NCI-H1694 (cell line): ENCODE data around the gene RFX3.

Experiments
- DNase-seq: peaks from one replicate; lab custom pipeline; 2025; lab: John Stamatoyannopoulos, UW

Gene RFX3

DNA sequence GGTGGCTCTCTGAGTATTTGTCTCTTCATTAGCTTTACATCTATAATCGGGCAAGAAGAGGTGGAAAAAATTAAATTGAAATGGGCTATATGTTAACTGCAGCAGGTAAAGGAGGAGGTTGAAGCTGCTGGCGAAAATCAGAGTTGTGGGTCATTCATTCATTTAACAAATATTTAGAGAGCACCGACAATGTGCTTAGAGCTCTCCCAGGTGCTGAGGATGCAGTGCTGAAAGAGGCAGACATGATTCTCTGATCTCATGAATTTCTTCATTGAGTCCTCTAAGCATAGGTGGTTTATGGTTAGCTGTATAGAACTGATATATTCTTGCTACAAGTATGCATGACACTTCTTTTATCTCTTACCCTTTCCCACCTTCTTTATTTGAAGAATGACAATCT, 243.4 kb downstream of the RFX3 start:
- no peak for DNase-seq

GRCh38 chr9:3281399-3281798, 244.4 kb downstream of the RFX3 start:
- no peak for DNase-seq

GRCh38 chr9:3277200-3277599, 248.6 kb downstream of the RFX3 start:
- no peak for DNase-seq

DNA sequence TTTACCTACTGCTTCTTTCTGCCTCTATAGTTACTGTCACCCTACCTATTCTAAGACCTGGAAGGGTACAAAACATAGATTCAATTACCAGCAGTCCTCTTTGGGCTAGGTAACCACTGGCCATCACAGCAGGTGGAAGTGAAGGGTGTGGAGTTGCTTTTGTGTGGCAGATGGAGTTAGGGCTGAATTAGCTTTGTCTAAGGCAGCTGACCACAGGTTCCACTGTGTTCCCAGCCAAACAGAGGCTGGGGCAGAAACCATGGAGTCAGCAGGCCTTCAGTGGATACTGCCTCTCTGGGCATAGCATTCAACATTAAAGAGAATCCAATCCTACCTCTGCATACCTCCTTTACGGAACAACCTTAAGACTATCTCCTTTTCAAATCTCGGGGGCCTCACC, 254.2 kb downstream of the RFX3 start:
- DNase-seq: no peak

DNA sequence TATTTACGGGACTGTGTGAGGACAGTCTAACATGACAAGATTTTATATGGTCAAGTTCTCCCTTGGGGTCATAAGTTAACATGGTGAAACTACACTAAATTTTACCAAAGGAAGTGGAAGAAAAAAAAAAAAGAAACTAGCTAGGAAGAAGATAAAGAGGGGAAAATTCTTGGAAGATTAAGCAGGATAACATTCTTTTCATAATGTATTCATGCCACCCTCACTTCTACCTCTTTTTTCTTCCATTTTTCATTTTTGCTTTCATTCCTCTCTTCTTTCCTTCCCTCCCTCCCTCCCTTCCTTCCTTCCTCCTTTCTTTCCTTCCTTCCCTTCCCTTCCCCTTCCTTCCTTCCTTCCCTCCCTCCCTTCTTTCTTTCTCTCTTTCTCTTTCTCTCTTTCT, 254.6 kb downstream of the RFX3 start:
- no peak for DNase-seq

- DNase-seq: no peak
Observed at GRCh38 chr9:3268223-3268622, 257.6 kb downstream of the RFX3 start.

GRCh38 chr9:3263698-3264097, 262.1 kb downstream of the RFX3 start:
- DNase-seq: no peak

DNA sequence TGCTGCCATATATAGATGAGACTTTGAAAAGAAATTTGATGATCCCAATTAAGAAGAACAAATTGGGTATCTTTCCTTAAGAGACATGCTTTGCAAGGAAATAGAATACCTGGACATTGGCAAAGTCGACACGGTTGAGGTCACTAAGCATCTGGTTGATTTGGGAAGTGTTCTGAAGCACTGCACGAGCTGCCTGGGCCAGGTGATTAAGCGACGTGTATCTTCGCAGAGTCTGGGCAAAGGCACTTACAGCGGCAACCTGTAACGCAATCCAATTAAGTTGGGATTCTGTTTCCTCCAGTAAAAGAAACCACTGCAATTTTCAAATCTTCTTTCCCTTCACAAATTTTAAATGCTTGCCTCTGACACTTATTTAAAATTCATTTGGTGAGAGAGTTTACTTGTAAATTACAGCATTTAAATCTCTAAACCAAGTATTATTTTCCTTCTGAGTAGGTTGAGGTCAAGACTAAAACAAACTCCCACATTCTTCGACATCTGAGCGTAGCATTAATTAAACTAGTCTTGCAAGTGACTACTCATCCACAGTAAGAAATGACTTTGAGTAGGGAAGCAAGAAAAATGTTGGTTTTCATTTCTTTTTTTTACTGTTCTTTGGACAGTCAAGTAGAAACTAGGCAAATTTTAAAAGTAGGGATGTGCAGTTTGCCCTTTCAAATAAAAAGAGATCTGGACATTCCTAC, 262.8 kb downstream of the RFX3 start:
- no peak for DNase-seq

DNA sequence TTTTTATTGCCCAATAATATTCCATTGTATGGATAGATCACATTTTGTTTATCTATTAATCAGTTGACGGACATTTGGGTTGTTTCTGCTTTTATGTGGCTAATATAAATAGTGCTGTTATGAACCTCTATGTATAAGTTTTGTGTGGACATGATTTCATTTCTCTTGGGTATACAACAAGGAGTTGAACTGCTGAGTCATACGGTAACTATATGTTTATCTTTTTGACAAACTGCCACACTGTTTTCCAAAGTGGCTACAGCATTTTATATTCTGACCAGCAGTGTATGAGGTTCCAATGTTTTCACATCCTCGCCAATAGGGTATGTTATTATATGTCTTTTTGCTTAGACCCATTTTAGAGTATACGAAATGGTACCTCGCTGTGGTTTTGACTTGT, 264.3 kb downstream of the RFX3 start:
- DNase-seq: no peak

DNA sequence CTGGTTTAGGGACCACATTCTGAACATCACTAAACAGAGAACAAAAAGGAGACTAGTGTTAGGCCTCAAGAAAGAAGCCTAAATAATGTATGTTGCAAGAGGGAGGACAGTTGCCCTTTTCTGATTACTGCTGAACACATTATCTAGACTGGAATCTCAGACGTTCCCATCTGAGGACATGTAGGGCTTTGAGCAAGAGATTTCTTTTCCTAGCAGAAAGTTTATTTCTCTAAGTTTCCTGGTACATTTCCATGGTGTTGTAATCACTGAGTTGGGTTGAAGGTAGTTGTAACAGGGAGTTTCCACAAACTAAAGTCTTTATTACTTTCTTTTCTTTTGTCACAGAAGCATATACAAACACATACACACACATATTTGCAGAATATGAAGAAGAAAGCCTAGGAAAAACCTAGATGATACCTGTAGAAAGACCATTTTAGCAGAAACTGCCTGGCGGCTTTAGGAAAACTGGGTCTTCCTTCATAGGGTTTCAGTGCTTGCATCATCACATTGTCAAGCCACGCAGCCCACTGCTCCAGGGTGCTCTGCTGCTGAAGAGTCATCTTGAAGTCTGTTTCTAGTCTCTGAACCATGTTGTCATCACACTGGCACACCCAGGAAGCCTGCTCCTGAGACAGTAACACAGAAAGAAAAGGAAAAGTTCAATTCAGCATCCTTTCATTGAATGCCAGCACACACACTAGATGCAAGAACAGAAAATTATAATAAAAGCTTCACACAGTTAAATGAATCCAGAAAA, 269.1 kb downstream of the RFX3 start:
- no peak for DNase-seq

DNA sequence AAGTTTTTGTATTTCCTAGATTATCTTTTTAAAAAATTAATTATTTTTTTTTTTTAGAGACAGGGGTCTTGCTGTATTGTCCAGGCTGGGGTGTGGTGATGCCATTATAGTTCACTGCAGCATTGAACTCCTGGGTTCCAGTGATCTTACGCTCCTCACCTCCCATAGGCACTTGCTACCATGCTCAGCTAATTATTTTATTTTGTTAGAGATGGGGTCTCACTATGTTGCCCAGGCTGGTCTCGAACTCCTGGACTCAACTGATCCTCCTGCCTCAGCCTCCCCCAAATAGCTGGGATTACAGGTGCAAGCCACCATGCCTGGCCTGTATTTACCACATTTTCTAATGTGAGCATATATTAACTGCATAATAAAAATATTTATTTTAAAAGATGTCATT, 274.5 kb downstream of the RFX3 start:
- no peak for DNase-seq

DNA sequence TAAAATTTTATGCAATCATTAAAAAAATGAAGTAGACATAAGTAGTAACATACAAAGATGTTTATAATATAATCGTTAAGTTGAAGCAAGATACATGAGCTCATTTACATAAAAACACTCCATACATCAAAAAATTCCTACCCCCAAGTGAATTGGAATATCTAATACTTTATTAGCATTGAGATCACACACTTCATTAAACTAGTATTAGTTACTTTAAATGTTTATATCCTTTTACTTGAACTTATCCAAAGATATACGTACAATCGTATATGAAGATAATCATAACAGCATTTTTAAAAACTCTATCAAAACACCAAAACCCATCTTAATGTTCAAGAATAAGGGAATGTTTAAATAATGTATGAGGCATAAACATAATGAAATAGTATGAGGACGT, 275.1 kb downstream of the RFX3 start:
- no peak for DNase-seq

- DNase-seq: no peak
Observed at GRCh38 chr9:3247211-3247610, 278.6 kb downstream of the RFX3 start.

GRCh38 chr9:3246241-3246640, 279.6 kb downstream of the RFX3 start:
- no peak for DNase-seq

DNA sequence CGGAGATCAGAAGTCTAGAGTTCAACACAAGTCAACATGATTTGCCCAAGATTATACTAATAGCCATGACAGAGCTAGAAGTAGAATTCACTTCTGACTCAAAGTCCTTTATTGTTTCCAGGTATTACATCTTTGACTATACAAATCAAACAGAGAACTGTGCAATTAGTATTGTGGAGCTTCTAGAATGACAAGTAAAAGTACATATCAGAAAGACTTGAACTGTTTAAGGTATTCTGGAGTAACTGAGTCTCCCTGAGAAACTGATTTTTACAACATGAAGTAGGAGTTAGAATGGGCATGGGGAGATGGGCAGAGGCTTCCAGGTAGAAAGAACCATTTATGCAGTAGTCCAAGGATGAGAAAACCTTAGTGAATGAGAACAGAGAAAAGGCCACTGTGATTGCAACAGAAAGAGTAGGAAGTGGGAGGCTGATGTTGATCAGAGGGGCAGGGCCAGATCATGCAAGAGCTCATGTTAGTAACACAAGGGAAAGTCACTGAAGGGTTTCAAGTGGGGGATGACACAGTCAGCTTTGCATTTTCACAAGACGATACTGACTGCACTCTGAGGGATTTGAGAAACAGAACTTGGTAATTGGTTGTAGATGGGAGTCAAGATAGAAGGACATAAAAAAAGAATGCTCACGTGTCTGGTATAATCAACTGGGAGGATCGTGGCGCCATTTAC, 280.7 kb downstream of the RFX3 start:
- DNase-seq: no peak

DNA sequence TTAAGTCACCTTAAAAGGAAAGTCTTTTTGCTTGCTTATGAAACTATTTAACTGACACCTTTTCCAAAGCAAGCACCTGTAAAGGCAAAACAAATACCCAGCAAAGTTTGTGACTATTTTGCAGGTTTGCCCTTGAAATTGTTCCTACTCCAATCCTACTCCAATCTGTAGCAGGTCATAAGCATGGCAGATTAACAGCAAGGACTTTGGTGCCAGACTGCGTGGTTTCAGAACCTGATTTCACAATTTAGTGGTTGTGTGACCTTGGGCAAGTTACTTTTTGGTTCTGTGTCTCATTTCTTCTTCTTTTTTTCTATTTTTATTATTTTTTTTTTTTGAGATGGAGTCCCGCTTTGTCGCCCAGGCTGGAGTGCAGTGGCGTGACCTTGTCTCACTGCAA, 282.1 kb downstream of the RFX3 start:
- no peak for DNase-seq

- no peak for DNase-seq
Observed at GRCh38 chr9:3241290-3241689, 284.5 kb downstream of the RFX3 start.

DNA sequence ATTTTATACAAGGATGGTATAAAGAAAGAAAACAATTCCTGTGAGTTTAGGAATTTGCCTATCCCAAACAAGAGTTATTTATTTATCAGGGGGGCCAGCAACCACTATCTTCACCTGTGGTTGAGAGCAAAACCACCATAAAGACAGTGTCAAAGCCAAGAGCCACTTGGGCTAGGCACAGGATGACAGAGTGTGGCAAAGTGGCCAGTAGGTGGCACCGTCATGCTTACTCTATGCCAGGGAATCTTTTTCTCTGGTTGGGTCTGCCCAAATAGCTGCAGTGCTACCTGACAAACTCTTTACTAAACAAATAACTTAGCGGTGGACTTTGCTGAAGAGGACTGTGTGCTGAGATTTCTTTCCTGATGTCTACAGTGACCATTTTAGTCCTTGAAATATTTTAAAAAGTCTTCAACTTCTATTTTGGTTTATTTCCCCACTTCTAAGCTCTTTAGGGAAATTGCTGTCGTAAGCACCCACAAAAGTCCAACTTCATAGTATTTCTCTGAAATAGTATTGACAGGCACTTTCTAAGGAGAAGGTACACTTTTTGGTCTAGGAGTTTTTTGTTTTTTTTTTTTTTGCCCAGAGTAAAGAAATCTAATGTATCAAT, 285.0 kb downstream of the RFX3 start:
- peak; percentile 66 for DNase-seq

GRCh38 chr9:3239240-3239639, 286.6 kb downstream of the RFX3 start:
- DNase-seq: no peak

DNA sequence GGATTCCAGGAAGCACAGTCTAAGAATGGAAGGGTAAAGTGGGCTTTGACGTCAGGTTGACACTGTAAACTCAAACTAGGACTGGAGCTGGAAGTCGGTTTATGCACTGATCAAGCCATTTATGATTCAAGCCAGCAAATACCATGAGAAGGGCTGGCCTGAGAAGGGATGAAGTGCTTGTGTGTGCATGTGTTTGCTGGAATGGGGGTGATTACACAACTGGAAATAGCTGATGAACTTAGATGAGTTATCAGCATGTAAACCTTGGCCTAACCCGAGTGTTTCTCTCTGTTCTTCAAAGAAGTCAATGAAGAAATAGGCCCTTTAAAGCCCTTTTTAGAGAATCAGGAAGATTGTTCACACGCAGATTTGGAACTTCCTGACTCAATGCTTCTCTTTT, 287.6 kb downstream of the RFX3 start:
- DNase-seq: no peak

DNA sequence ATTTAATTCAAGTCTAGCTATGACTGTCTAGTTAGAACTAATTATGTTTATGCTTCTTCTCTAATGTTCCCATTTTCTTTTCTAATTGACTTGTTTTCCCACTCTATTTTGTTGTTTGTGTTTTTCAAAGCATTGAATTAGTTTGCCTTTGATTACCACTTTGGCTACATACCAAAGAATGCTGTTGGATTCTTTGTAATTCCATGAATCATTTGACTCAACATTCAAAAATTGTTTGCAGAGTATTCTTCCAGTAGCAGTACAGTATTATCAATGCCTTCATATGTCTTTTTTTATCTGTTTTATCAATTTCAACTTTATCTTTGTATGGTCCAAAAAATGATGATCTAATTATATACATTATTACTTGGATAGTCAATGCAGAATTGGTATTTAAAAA, 288.7 kb downstream of the RFX3 start:
- no peak for DNase-seq

GRCh38 chr9:3235497-3235896, 290.3 kb downstream of the RFX3 start:
- DNase-seq: no peak

GRCh38 chr9:3224931-3225330, 300.9 kb downstream of the RFX3 start:
- no peak for DNase-seq
